BJ (cell line): Measurements from ENCODE around the gene ELOVL4. TPM values are rescaled to one million over a fixed set of nuclear protein-coding genes. Genes with fewer than 3 reads are reported as not detected.

Source experiments
- CTCF ChIA-PET: fragments of 350-600 bp; formaldehyde crosslinking; extraction: SDS; loops from one replicate; lab custom pipeline; 2021; ENCODE audit warnings: antibody characterized with exemption, inconsistent platforms; lab: Yijun Ruan, JAX
- POLR2A ChIA-PET: fragments of 300-600 bp; sonication (Branson Sonifier 250); formaldehyde crosslinking; extraction: SDS; loops from one replicate; lab custom pipeline; 2021; ENCODE audit warnings: antibody characterized with exemption; lab: Charles Lee
- DNase-seq: peaks from one replicate; pipeline ENCODE4 v3.0.0-alpha.2; 2011; ENCODE audit warnings: low read depth
- H3K27me3 ChIP-seq: 2 replicates; pipeline ENCODE4 v1.6.0; 2011; ENCODE audit warnings: low read length; ENCODE audit not compliant: control insufficient read depth, insufficient read depth
- H3K36me3 ChIP-seq: 2 replicates; pipeline ENCODE4 v1.5.1; 2011; ENCODE audit warnings: low read length; ENCODE audit not compliant: control insufficient read depth, insufficient read depth
- H3K4me3 ChIP-seq: 2 replicates; pipeline ENCODE4 v1.5.1; 2011; ENCODE audit warnings: low read depth, mild to moderate bottlenecking, control low read depth, low read length
- CTCF ChIP-seq: IDR thresholded peaks from 2 replicates; pipeline ENCODE4 v1.5.1; 2011; ENCODE audit warnings: low read depth, mild to moderate bottlenecking, control low read depth, inconsistent platforms, low read length, moderate library complexity; ENCODE audit not compliant: insufficient read depth
- polyA plus RNA-seq: library from polyadenylated mRNA; depleted of rRNA; stranded (reverse); fragments of >200 nt; gene quantifications from 2 replicates; pipeline ENCODE4 v1.2.3, GENCODE V29; 2011

The ELOVL4 gene
- polyA plus RNA-seq, 1 experiment = 0.40 TPM

- ChIA-PET CTCF (interaction anchor here (1.2 kb wide), 1 partner anchor 39 kb away, joined by 4 read pairs; no protein-coding TSS in a partner anchor), POLR2A (no interaction called here)
- H3K4me3 ChIP-seq = no peak overlapping the region
- no peaks in the 10 kb centered on the region for H3K36me3 ChIP-seq
- TF ChIP-seq CTCF = no peak
- no peak for DNase-seq
- H3K27me3 ChIP-seq = peaks cover 3% of the 10 kb centered on the region
Measured at GRCh38 chr6:79985128-79985527, 37.8 kb upstream of the ELOVL4 start.

- no peak for TF ChIP-seq CTCF
- H3K4me3 ChIP-seq = no peak overlapping the region
- POLR2A ChIA-PET = no interaction called here
- no peaks in the 10 kb centered on the region for H3K36me3 ChIP-seq
- DNase-seq = no peak
- H3K27me3 ChIP-seq = peaks cover 3% of the 10 kb centered on the region
- CTCF ChIA-PET = interaction anchor here (1.3 kb wide), 1 partner anchor 34 kb away, joined by 4 read pairs; no protein-coding TSS in a partner anchor
Measured at GRCh38 chr6:79984261-79984660, 36.9 kb upstream of the ELOVL4 start.

- POLR2A ChIA-PET = no interaction called here
- DNase-seq = no peak
- no peak for TF ChIP-seq CTCF
- Histone ChIP-seq H3K27me3 (peaks cover 3% of the 10 kb centered on the region), H3K36me3 (no peaks in the 10 kb centered on the region), H3K4me3 (no peak overlapping the region)
- CTCF ChIA-PET = no interaction called here
Measured at GRCh38 chr6:79981652-79982051, 34.3 kb upstream of the ELOVL4 start.

DNA sequence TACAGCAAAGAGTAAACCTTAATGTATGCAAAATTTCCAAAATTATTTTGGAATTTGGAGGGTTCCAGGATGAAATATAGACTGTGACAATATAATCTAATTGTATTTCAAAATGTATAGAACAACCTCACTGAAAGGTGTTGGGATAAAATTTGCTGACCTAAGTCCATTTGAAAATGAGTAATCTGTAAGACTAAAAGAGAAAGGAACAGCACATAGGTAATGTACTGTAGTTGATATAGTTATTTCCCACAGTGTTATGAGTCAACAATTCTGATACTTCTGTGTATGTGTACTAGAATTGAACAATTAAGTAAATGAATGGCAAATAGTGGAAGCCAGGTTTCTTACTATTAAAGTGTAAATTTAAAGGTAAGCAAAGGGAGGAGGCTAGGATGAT, 23.8 kb upstream of the ELOVL4 start:
- no peak for DNase-seq
- POLR2A ChIA-PET = no interaction called here
- no peak for TF ChIP-seq CTCF
- no peaks in the 10 kb centered on the region for H3K36me3 ChIP-seq
- H3K4me3 ChIP-seq = no peak overlapping the region
- CTCF ChIA-PET = no interaction called here
- H3K27me3 ChIP-seq = no peaks in the 10 kb centered on the region

DNA sequence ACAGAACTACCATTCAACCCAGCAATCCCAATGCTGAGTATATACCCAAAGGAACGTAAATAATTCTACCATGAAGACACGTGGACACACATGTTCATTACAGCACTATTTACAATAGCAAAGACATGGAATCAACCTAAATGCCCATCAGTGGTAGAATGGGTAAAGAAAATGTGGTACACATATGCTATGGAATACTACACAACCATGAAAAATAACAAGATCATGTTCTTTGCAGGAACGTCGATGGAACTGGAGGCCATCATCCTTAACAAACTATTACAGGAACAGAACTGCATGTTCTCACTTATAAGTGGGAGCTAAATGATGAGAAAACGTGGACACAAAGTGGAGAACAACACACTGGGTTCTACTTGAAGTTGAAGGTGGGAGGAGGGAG, 22.4 kb upstream of the ELOVL4 start:
- Histone ChIP-seq H3K4me3 (no peak overlapping the region), H3K27me3 (no peaks in the 10 kb centered on the region), H3K36me3 (no peaks in the 10 kb centered on the region)
- DNase-seq = no peak
- ChIA-PET CTCF (no interaction called here), POLR2A (no interaction called here)
- TF ChIP-seq CTCF = no peak
